CD4-positive, CD25-positive, alpha-beta regulatory T cell (primary cell): ENCODE measurements around the gene TNFRSF21. TPM values are rescaled to one million over a fixed set of nuclear protein-coding genes. Genes with fewer than 3 reads are reported as not detected.

Experiments used
- ATAC-seq, 2 donors: fragments of 150-1000 bp; cut with Tn5 transposase; one replicate each; pipeline ENCODE4 v1.10.0; 2021; ENCODE audit warnings: low read depth in 2 of 2, moderate number of reproducible peaks in 2 of 2, moderate library complexity in 1 of 2
- DNase-seq, 3 donors: peaks; one replicate each; pipeline versions ENCODE4 v3.0.0 to v3.0.0-alpha.2; 2012 to 2022; ENCODE audit warnings: mixed read lengths in 1 of 3
- H3K27ac ChIP-seq: one replicate; pipeline ENCODE4 v1.7.0; 2013; ENCODE audit warnings: mild to moderate bottlenecking, low read length; ENCODE audit not compliant: insufficient read depth, poor library complexity, severe bottlenecking
- H3K27me3 ChIP-seq: one replicate; pipeline ENCODE4 v1.7.0; 2013; ENCODE audit warnings: low read length; ENCODE audit not compliant: control insufficient read depth, insufficient read depth
- H3K36me3 ChIP-seq: one replicate; pipeline ENCODE4 v1.7.0; 2013; ENCODE audit warnings: mild to moderate bottlenecking, low read length, moderate library complexity; ENCODE audit not compliant: control insufficient read depth, insufficient read depth
- H3K4me1 ChIP-seq: 2 replicates; pipeline ENCODE4 v1.7.0; 2013; ENCODE audit warnings: mild to moderate bottlenecking, low read length; ENCODE audit not compliant: insufficient read depth, control insufficient read depth, poor library complexity, severe bottlenecking
- H3K4me3 ChIP-seq: one replicate; pipeline ENCODE4 v1.7.0; 2013; ENCODE audit warnings: low read depth, mild to moderate bottlenecking, low read length, moderate library complexity
- H3K9me3 ChIP-seq, 2 experiments: 1 replicate in 1 of 2; 2 replicates in 1 of 2; pipeline ENCODE4 v1.7.0; 2013; ENCODE audit warnings: low read length in 2 of 2, mild to moderate bottlenecking in 1 of 2, moderate library complexity in 1 of 2; ENCODE audit not compliant: control insufficient read depth in 2 of 2
- H3K27ac Mint-ChIP-seq, 3 donors: one replicate each; pipeline ENCODE4 v1.8.0; 2020 to 2022; ENCODE audit warnings: mild to moderate bottlenecking in 3 of 3, mixed read lengths in 3 of 3, moderate library complexity in 2 of 3
- H3K27me3 Mint-ChIP-seq: one replicate; pipeline ENCODE4 v1.8.0; 2022; ENCODE audit warnings: mild to moderate bottlenecking, mixed read lengths
- H3K36me3 Mint-ChIP-seq: one replicate; pipeline ENCODE4 v1.8.0; 2020; ENCODE audit warnings: mixed read lengths
- H3K4me1 Mint-ChIP-seq, 4 donors: one replicate each; pipeline ENCODE4 v1.8.0; 2020 to 2022; ENCODE audit warnings: mixed read lengths in 4 of 4, mild to moderate bottlenecking in 1 of 4
- H3K4me3 Mint-ChIP-seq, 4 donors: one replicate each; pipeline ENCODE4 v1.8.0; 2020 to 2022; ENCODE audit warnings: mild to moderate bottlenecking in 4 of 4, mixed read lengths in 4 of 4, moderate library complexity in 3 of 4
- H3K9me3 Mint-ChIP-seq, 7 donors: one replicate each; pipeline ENCODE4 v1.8.0; 2020 to 2022; ENCODE audit warnings: mixed read lengths in 7 of 7, mild to moderate bottlenecking in 3 of 7, moderate library complexity in 2 of 7
- polyA plus RNA-seq, 4 donors: library from polyadenylated mRNA; unstranded; fragments of 300-500 nt; fragmentation: Illumina TruSeq; gene quantifications; one replicate each; pipeline ENCODE4 v1.2.3, GENCODE V29; 2021
- total RNA-seq: library from RNA; stranded (reverse); gene quantifications from one replicate; pipeline ENCODE4 v1.2.3, GENCODE V29; 2022

The TNFRSF21 gene
- 0.15 TPM for total RNA-seq
- not detected for polyA plus RNA-seq

- peaks cover 57% of the 10 kb centered on the region for H3K27me3 Mint-ChIP-seq
- Histone ChIP-seq H3K36me3 (no peaks in the 10 kb centered on the region), H3K9me3 (no peaks in the 10 kb centered on the region), H3K27me3 (peaks cover 17% of the 10 kb centered on the region), H3K4me3 (no peak within 1 kb of the TSS), H3K27ac (no peak within 1 kb of the TSS), H3K4me1 (peaks cover 14% of the 10 kb centered on the region)
- H3K4me3 Mint-ChIP-seq, result peak within 1 kb of the TSS in 3 of 4 donors; percentile 46 to 88 (median 50)
- peak; percentile 9 to 71 (median 29) for DNase-seq
- peak; percentile 67 to 69 for ATAC-seq
- H3K36me3 Mint-ChIP-seq, result no peaks in the 10 kb centered on the region
- peaks cover 0 to 2% (median 0%) of the 10 kb centered on the region in 7 donors for H3K9me3 Mint-ChIP-seq
- no peak within 1 kb of the TSS for H3K27ac Mint-ChIP-seq
- H3K4me1 Mint-ChIP-seq, result peaks cover 0 to 9% (median 5%) of the 10 kb centered on the region in 4 donors
Measured at GRCh38 chr6:47309291-47310130, at the start of gene TNFRSF21. Gene TNFRSF21, minus strand, starts transcription at chr6:47309905. Its CDS starts 394 bp downstream, at chr6:47309511.

GRCh38 chr6:47358440-47359225, 48.9 kb upstream of the TNFRSF21 start:
- Mint-ChIP-seq H3K27me3 (peaks cover 9% of the 10 kb centered on the region), H3K36me3 (no peaks in the 10 kb centered on the region), H3K4me3 (no peak overlapping the region), H3K27ac (no peak overlapping the region), H3K4me1 (no peaks in the 10 kb centered on the region), H3K9me3 (peaks cover 0 to 2% (median 0%) of the 10 kb centered on the region in 7 donors)
- H3K36me3 ChIP-seq, result no peaks in the 10 kb centered on the region
- peaks cover 3% of the 10 kb centered on the region for H3K27me3 ChIP-seq
- no peak overlapping the region for H3K27ac ChIP-seq
- ATAC-seq, result no peak
- H3K4me3 ChIP-seq, result no peak overlapping the region
- DNase-seq, result no peak
- H3K4me1 ChIP-seq, result no peaks in the 10 kb centered on the region
- no peaks in the 10 kb centered on the region for H3K9me3 ChIP-seq

- H3K27me3 Mint-ChIP-seq, result peaks cover 9% of the 10 kb centered on the region
- Histone ChIP-seq H3K9me3 (no peaks in the 10 kb centered on the region), H3K27ac (no peak overlapping the region), H3K36me3 (no peaks in the 10 kb centered on the region), H3K27me3 (peaks cover 3% of the 10 kb centered on the region), H3K4me1 (no peaks in the 10 kb centered on the region), H3K4me3 (no peak overlapping the region)
- H3K27ac Mint-ChIP-seq, result no peak overlapping the region
- no peaks in the 10 kb centered on the region for H3K4me1 Mint-ChIP-seq
- H3K9me3 Mint-ChIP-seq, result peaks cover 0 to 2% (median 0%) of the 10 kb centered on the region in 7 donors
- DNase-seq (no peak), ATAC-seq (no peak)
- no peak overlapping the region for H3K4me3 Mint-ChIP-seq
- no peaks in the 10 kb centered on the region for H3K36me3 Mint-ChIP-seq
Measured at GRCh38 chr6:47357827-47358226, 48.1 kb upstream of the TNFRSF21 start.

GRCh38 chr6:47355496-47355895, 45.8 kb upstream of the TNFRSF21 start:
- no peak overlapping the region for H3K27ac Mint-ChIP-seq
- ATAC-seq (no peak), DNase-seq (no peak)
- no peaks in the 10 kb centered on the region for H3K4me1 Mint-ChIP-seq
- Histone ChIP-seq H3K9me3 (no peaks in the 10 kb centered on the region), H3K4me3 (no peak overlapping the region), H3K4me1 (no peaks in the 10 kb centered on the region), H3K27ac (no peak overlapping the region), H3K27me3 (peaks cover 3% of the 10 kb centered on the region), H3K36me3 (no peaks in the 10 kb centered on the region)
- H3K4me3 Mint-ChIP-seq, result no peak overlapping the region
- peaks cover 9% of the 10 kb centered on the region for H3K27me3 Mint-ChIP-seq
- H3K9me3 Mint-ChIP-seq, result peaks cover 0 to 3% (median 0%) of the 10 kb centered on the region in 7 donors
- no peaks in the 10 kb centered on the region for H3K36me3 Mint-ChIP-seq

GRCh38 chr6:47353871-47354270, 44.2 kb upstream of the TNFRSF21 start:
- H3K9me3 Mint-ChIP-seq, result peaks cover 0 to 3% (median 0%) of the 10 kb centered on the region in 7 donors

GRCh38 chr6:47352966-47353365, 43.3 kb upstream of the TNFRSF21 start:
- no peak overlapping the region for H3K27ac ChIP-seq
- DNase-seq (no peak), ATAC-seq (no peak)
- no peak overlapping the region for H3K4me3 ChIP-seq
- H3K27ac Mint-ChIP-seq, result no peak overlapping the region
- H3K4me1 ChIP-seq, result no peaks in the 10 kb centered on the region
- no peaks in the 10 kb centered on the region for H3K9me3 ChIP-seq
- no peaks in the 10 kb centered on the region for H3K36me3 Mint-ChIP-seq
- peaks cover 0 to 3% (median 0%) of the 10 kb centered on the region in 7 donors for H3K9me3 Mint-ChIP-seq
- peaks cover 9% of the 10 kb centered on the region for H3K27me3 Mint-ChIP-seq
- H3K36me3 ChIP-seq, result no peaks in the 10 kb centered on the region
- H3K4me1 Mint-ChIP-seq, result no peaks in the 10 kb centered on the region
- H3K4me3 Mint-ChIP-seq, result no peak overlapping the region
- H3K27me3 ChIP-seq, result peaks cover 2% of the 10 kb centered on the region

More at GRCh38 chr6:47353871-47354270, 44.2 kb upstream of the TNFRSF21 start:
- ATAC-seq (no peak), DNase-seq (no peak)
- H3K36me3 ChIP-seq, result no peaks in the 10 kb centered on the region
- no peaks in the 10 kb centered on the region for H3K9me3 ChIP-seq
- H3K27ac ChIP-seq, result no peak overlapping the region
- no peaks in the 10 kb centered on the region for H3K4me1 ChIP-seq
- Mint-ChIP-seq H3K36me3 (no peaks in the 10 kb centered on the region), H3K4me3 (no peak overlapping the region), H3K4me1 (no peaks in the 10 kb centered on the region), H3K27me3 (peaks cover 9% of the 10 kb centered on the region), H3K27ac (no peak overlapping the region)
- peaks cover 3% of the 10 kb centered on the region for H3K27me3 ChIP-seq
- H3K4me3 ChIP-seq, result no peak overlapping the region

GRCh38 chr6:47352194-47352920, 42.7 kb upstream of the TNFRSF21 start:
- Mint-ChIP-seq H3K9me3 (peaks cover 0 to 3% (median 0%) of the 10 kb centered on the region in 7 donors), H3K27ac (no peak overlapping the region), H3K4me1 (no peaks in the 10 kb centered on the region), H3K36me3 (no peaks in the 10 kb centered on the region), H3K4me3 (no peak overlapping the region), H3K27me3 (peaks cover 6% of the 10 kb centered on the region)
- Histone ChIP-seq H3K9me3 (no peaks in the 10 kb centered on the region), H3K4me3 (no peak overlapping the region), H3K4me1 (no peaks in the 10 kb centered on the region), H3K27me3 (no peaks in the 10 kb centered on the region), H3K27ac (no peak overlapping the region), H3K36me3 (no peaks in the 10 kb centered on the region)
- ATAC-seq, result no peak
- DNase-seq, result no peak
